GM21447 (cell line): ENCODE measurements around the gene FANCC.

Experiments
- ATAC-seq: cut with Tn5 transposase; IDR thresholded peaks from one replicate; pipeline ENCODE4 v1.9.1; 2021; ENCODE audit not compliant: unreplicated experiment

Gene FANCC

GRCh38 chr9:95076696-95077052, 240.8 kb downstream of the FANCC start:
- ATAC-seq = no peak

GRCh38 chr9:95075700-95076099, 241.8 kb downstream of the FANCC start:
- no peak for ATAC-seq

- ATAC-seq = no peak
These were observed 242.9 kb downstream of the FANCC start for GRCh38 chr9:95074632-95075031.

- ATAC-seq = no peak
These were observed 243.6 kb downstream of the FANCC start for GRCh38 chr9:95073918-95074317.

- no peak for ATAC-seq
These were observed 244.4 kb downstream of the FANCC start for GRCh38 chr9:95073042-95073607.

- no peak for ATAC-seq
These were observed 245.6 kb downstream of the FANCC start for GRCh38 chr9:95071925-95072324.

- ATAC-seq = no peak
These were observed 246.1 kb downstream of the FANCC start for GRCh38 chr9:95071450-95071849.

- no peak for ATAC-seq
These were observed 246.9 kb downstream of the FANCC start for GRCh38 chr9:95070549-95071021.

- no peak for ATAC-seq
These were observed 249.6 kb downstream of the FANCC start for GRCh38 chr9:95067897-95068296.

- ATAC-seq = no peak
These were observed 250.5 kb downstream of the FANCC start for GRCh38 chr9:95067057-95067456.

GRCh38 chr9:95065224-95065623, 252.3 kb downstream of the FANCC start:
- no peak for ATAC-seq

- ATAC-seq = no peak
These were observed 254.2 kb downstream of the FANCC start for GRCh38 chr9:95063300-95063699.

GRCh38 chr9:95062596-95063065, 254.9 kb downstream of the FANCC start:
- ATAC-seq = no peak

GRCh38 chr9:95061916-95062595, 255.5 kb downstream of the FANCC start:
- no peak for ATAC-seq

GRCh38 chr9:95060916-95061315, 256.6 kb downstream of the FANCC start:
- no peak for ATAC-seq

- ATAC-seq = no peak
These were observed 257.3 kb downstream of the FANCC start for GRCh38 chr9:95060234-95060633.

GRCh38 chr9:95058795-95059386, 258.6 kb downstream of the FANCC start:
- no peak for ATAC-seq

- no peak for ATAC-seq
These were observed 259.3 kb downstream of the FANCC start for GRCh38 chr9:95058121-95058785.

- no peak for ATAC-seq
These were observed 260.4 kb downstream of the FANCC start for GRCh38 chr9:95057101-95057500.

- no peak for ATAC-seq
These were observed 261.5 kb downstream of the FANCC start for GRCh38 chr9:95055851-95056551.

GRCh38 chr9:95055334-95055850, 262.1 kb downstream of the FANCC start:
- ATAC-seq = no peak
